AG09319 (cell line): ENCODE results near the gene NEDD9.

Experiments used
- DNase-seq: peaks from one replicate; pipeline ENCODE4 v3.0.0-alpha.2; 2010; ENCODE audit warnings: low read depth; ENCODE audit errors: extremely low read depth
- TF ChIP-seq, protein P1 (sequence below): IDR thresholded peaks from 2 replicates; pipeline ENCODE4 v1.5.1; 2011; ENCODE audit warnings: low read depth, mild to moderate bottlenecking, inconsistent platforms, low read length, moderate library complexity

The NEDD9 gene

DNA sequence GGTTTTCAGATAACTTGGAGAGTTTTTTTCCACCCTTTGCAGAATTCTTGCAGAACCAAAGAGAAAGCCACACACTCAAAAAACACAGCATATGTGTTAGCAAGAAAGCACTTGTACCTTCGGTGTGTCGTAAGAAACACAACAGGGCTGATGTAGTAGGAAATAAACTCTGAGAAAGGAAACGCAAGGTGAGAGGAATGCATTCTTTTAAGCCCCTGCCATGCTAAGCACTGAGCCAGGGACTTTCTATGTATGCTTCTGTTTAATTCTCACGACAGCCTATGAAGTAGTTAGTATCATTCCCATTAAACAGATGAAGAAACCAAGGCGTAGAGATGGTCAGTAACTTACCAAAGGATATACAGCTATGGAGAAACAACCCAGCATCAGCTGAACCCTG is 23.1 kb downstream of the NEDD9 start:
- TF ChIP-seq, protein P1, sequence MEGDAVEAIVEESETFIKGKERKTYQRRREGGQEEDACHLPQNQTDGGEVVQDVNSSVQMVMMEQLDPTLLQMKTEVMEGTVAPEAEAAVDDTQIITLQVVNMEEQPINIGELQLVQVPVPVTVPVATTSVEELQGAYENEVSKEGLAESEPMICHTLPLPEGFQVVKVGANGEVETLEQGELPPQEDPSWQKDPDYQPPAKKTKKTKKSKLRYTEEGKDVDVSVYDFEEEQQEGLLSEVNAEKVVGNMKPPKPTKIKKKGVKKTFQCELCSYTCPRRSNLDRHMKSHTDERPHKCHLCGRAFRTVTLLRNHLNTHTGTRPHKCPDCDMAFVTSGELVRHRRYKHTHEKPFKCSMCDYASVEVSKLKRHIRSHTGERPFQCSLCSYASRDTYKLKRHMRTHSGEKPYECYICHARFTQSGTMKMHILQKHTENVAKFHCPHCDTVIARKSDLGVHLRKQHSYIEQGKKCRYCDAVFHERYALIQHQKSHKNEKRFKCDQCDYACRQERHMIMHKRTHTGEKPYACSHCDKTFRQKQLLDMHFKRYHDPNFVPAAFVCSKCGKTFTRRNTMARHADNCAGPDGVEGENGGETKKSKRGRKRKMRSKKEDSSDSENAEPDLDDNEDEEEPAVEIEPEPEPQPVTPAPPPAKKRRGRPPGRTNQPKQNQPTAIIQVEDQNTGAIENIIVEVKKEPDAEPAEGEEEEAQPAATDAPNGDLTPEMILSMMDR, result no peak
- no peak for DNase-seq

DNA sequence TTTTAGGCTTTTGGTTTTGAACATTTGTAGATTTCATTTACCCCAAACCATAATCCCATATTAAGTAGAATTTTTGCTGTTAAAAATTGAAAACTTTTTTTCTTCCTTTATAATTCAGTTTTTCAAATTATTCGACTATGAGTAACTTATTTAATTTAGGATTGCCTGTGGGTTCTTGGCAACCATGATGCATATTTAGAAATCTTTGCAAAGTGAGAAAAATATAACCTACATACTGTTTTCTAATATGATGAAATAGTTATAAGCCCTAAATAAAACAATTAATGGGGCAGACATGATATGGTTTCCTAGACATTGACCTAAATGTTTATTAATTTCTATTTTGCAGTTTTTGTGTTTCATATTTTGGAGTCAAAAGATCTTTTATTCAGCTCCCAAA is 23.6 kb downstream of the NEDD9 start:
- TF ChIP-seq, protein P1, result no peak
- DNase-seq, result no peak

DNA sequence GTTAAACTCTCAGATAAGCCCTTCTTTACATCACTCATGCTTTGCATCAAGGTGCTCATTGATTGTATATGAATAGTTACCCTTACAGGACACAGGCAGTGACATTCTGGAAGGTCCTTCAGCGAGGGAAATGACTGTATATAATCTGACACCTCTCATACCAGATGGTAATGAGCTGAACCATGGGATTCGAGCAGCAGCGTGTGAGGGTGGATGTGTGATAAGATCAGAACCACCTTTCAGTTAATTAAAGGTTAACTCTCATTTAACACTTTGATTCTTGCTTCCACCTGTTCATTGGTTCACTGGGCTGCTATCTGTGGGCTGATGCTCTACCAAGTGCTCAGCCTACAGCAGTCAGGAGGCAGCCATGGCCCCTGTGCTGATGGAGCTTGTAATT is 24.2 kb downstream of the NEDD9 start:
- TF ChIP-seq, protein P1, result no peak
- DNase-seq, result no peak

DNA sequence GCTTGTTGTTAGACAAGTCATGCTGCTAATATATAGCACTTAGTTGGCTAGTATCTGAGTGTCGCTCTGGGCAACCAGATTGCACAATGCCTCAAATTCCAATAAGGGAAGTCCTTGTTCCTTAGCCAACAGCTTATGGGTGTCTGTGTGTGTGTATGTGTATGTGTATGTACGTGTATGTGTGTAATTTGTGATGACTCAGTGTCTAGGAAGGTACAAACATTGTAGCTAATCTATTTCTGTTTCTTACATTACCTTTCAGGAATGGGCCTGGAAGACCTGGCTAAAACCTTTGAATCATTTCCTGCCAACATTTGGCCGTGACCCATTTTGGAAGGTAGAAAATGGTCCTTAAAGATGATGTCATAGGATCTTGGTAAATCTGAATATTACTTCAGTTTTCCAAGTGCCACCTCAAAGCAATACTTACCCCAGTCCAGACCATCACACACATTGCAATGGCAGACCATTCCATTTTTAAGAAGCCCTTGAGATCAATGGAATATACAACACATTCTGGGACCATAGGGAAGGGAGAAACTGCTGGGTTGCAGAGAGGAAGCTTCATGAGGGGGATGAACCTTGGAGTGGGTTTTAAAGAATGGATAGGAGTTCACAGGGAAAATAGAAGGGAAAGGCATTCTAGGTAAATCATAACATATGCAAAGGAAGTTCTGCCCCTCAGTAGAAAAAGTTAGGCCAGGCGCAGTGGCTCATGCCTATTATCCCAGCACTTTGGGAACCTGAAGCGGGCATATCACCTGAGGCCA is 25.1 kb downstream of the NEDD9 start:
- TF ChIP-seq, protein P1, result no peak
- peak; percentile 86 for DNase-seq

DNA sequence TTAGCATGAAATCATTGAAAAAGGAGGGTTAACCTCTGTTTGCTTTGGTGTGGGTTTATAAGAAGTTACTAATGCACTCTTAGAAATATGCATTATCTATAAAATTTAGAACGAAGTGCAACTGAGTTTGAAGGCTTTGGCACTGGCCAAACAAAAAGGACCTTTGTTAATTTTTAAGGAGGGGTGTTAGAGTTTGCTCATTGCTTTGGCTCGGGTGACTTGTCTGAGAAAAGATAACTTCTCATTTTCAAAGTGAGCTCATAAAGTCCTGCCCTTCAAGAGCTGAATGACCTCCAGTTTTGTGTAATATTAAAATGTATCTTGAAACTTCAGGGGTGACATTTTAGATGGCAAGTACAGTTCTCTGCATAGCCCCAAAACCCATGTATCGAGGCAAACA is 25.9 kb downstream of the NEDD9 start:
- TF ChIP-seq, protein P1, result no peak
- DNase-seq, result no peak

DNA sequence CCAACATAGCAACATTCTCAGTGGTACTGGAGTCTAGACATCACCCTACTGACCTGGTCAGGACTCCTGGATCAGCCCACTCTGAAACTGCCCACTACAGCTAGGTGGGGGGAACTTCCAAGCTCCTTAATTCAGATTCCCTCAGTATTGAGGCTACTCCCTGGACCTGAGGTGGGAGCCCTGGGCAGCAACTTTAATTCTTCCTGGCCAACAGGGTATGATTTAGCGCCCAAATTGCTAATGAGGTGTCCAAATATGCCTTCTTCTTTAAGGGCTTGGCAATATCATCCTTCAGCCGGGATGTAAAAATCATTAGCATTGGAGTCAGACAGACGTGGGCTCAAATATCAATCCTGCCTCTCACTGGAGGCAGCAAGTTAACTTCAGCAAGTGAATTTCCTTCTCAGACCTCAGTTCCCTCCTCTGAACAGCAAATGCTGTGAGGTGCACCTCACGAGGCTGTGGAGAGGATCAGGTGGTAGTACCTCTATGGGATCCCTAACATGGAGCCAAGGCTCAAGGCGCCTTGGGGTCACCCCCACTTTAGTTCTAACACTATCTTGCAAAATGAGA is 27.6 kb downstream of the NEDD9 start:
- TF ChIP-seq, protein P1, result no peak
- no peak for DNase-seq

DNA sequence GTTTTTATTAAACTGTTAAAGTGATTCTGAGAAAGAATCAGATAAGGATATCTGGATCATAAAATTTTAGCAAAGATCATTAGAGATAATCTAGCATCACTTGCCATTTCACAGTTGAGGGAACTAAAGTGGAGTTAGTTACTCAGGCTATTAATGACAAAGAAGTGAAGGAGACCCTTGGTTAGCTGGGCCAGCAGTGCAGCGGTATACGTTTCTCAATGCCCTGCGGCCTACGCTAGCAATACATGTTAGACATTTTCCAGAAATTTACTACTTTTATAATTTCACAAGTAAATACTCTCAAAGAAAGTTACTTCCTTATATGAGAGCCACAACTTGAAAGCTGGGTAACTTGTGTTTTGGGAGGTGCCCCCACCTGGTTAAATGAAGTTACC is 28.5 kb downstream of the NEDD9 start:
- no peak for DNase-seq
- TF ChIP-seq, protein P1, result no peak
